B cell (primary cell): Measurements from ENCODE around the gene FGFR3. TPM values are rescaled to one million over a fixed set of nuclear protein-coding genes. Genes with fewer than 3 reads are reported as not detected.

Experiments used
- ATAC-seq: fragments of 200-7000 bp; cut with Tn5 transposase; one replicate; pipeline ENCODE4 v1.10.0; 2021; ENCODE audit warnings: low read depth, mild to moderate bottlenecking, moderate number of reproducible peaks, moderate library complexity
- CTCF ChIA-PET: fragments of 350-600 bp; sonication (Branson Sonifier 250); formaldehyde crosslinking; loops from one replicate; lab custom pipeline; 2021; ENCODE audit warnings: antibody characterized with exemption, inconsistent platforms; lab: Charles Lee
- POLR2A ChIA-PET: fragments of 350-600 bp; sonication (Branson Sonifier 250); formaldehyde crosslinking; loops from one replicate; lab custom pipeline; 2021; ENCODE audit warnings: antibody characterized with exemption; lab: Charles Lee
- DNase-seq: peaks from one replicate; pipeline ENCODE4 v3.0.0; 2013
- H2AFZ ChIP-seq: 2 replicates; pipeline ENCODE4 v1.6.1; 2012; ENCODE audit warnings: mild to moderate bottlenecking, low read depth, low read length; ENCODE audit not compliant: insufficient read depth, poor library complexity, severe bottlenecking
- H3K27ac ChIP-seq, 2 donors: 1 replicate in 1 of 2; 2 replicates in 1 of 2; pipeline ENCODE4 v1.5.1; 2012 to 2013; ENCODE audit warnings: low read length in 2 of 2, mild to moderate bottlenecking in 2 of 2, moderate library complexity in 1 of 2
- H3K27me3 ChIP-seq, 4 experiments: fragments of 200-600 bp in 1 of 4; sonication (generic) in 1 of 4; replicated peaks in 1 of 4; 1 replicate in 2 of 4; 2 replicates in 2 of 4; pipeline versions ENCODE4 v1.6.1 to v1.7.0; 2013 to 2016; ENCODE audit warnings: low read length in 3 of 4, mild to moderate bottlenecking in 2 of 4, mixed read lengths in 1 of 4, moderate library complexity in 1 of 4; ENCODE audit not compliant: insufficient read depth in 4 of 4, control insufficient read depth in 3 of 4; ENCODE audit errors: control extremely low read depth in 1 of 4
- H3K36me3 ChIP-seq, 2 experiments: replicated peaks in 1 of 2; 1 replicate in 1 of 2; 2 replicates in 1 of 2; pipeline versions ENCODE4 v1.6.1 to v1.7.1; 2013; ENCODE audit warnings: low read length in 1 of 2; ENCODE audit not compliant: insufficient read depth in 2 of 2, control insufficient read depth in 1 of 2; ENCODE audit errors: control extremely low read depth in 1 of 2, extremely low read depth in 1 of 2
- H3K4me1 ChIP-seq, 2 donors: fragments of 200-600 bp in 1 of 2; sonication (generic) in 1 of 2; 1 replicate in 1 of 2; 2 replicates in 1 of 2; pipeline versions ENCODE4 v1.5.1 to v1.6.1; 2013 to 2017; ENCODE audit warnings: low read length in 2 of 2; ENCODE audit not compliant: control insufficient read depth in 2 of 2, insufficient read depth in 2 of 2
- H3K4me2 ChIP-seq: replicated peaks from 2 replicates; pipeline ENCODE3; 2012; ENCODE audit warnings: mild to moderate bottlenecking, low read depth, low read length; ENCODE audit not compliant: poor library complexity, severe bottlenecking
- H3K4me3 ChIP-seq, 5 experiments: fragments of 200-600 bp in 1 of 5; sonication (generic) in 1 of 5; 1 replicate in 3 of 5; 2 replicates in 2 of 5; pipeline versions ENCODE4 v1.5.1 to v1.7.0; 2011 to 2016; ENCODE audit warnings: low read length in 4 of 5, mild to moderate bottlenecking in 4 of 5, low read depth in 2 of 5, control low read depth in 1 of 5, moderate library complexity in 1 of 5; ENCODE audit not compliant: insufficient read depth in 1 of 5; ENCODE audit errors: control extremely low read depth in 1 of 5, extremely low read depth in 1 of 5
- H3K79me2 ChIP-seq: fragments of 200-600 bp; sonication (generic); one replicate; pipeline ENCODE4 v1.6.0; 2016; ENCODE audit warnings: low read length; ENCODE audit not compliant: control insufficient read depth, insufficient read depth
- H3K9ac ChIP-seq: fragments of 200-600 bp; sonication (generic); 2 replicates; pipeline ENCODE4 v1.6.1; 2017; ENCODE audit warnings: mild to moderate bottlenecking, low read length, moderate library complexity
- H3K9me3 ChIP-seq, 3 donors: one replicate each; pipeline versions ENCODE4 v1.6.1 to v1.7.1; 2013; ENCODE audit warnings: low read length in 2 of 3; ENCODE audit not compliant: control insufficient read depth in 2 of 3, insufficient read depth in 1 of 3; ENCODE audit errors: control extremely low read depth in 1 of 3
- H4K20me1 ChIP-seq: 2 replicates; pipeline ENCODE4 v1.6.0; 2012; ENCODE audit warnings: mild to moderate bottlenecking, low read length; ENCODE audit not compliant: insufficient read depth, control insufficient read depth, poor library complexity, severe bottlenecking
- H3K27ac Mint-ChIP-seq: one replicate; pipeline ENCODE4 v1.8.0; 2021; ENCODE audit warnings: mixed read lengths
- H3K27me3 Mint-ChIP-seq: one replicate; pipeline ENCODE4 v1.8.0; 2021; ENCODE audit warnings: mixed read lengths
- H3K4me1 Mint-ChIP-seq: one replicate; pipeline ENCODE4 v1.8.0; 2021; ENCODE audit warnings: mixed read lengths
- H3K4me3 Mint-ChIP-seq: one replicate; pipeline ENCODE4 v1.8.0; 2021; ENCODE audit warnings: mixed read lengths
- H3K9me3 Mint-ChIP-seq: one replicate; pipeline ENCODE4 v1.8.0; 2022; ENCODE audit warnings: mixed read lengths; ENCODE audit not compliant: insufficient read depth
- CTCF ChIP-seq: fragments of 200-600 bp; IDR thresholded peaks from one replicate; pipeline ENCODE4 v1.8.0; 2022; ENCODE audit warnings: antibody characterized with exemption, mild to moderate bottlenecking
- EZH2 ChIP-seq: IDR thresholded peaks from 2 replicates; pipeline ENCODE4 v1.6.1; 2012; ENCODE audit warnings: borderline replicate concordance, low read depth, mild to moderate bottlenecking, moderate library complexity, low read length; ENCODE audit not compliant: insufficient read depth, poor library complexity, severe bottlenecking
- WGBS: methylation state at CpG from one replicate; pipeline ENCODE4 v1.1.5; 2013; ENCODE audit warnings: missing lambda C conversion rate; ENCODE audit not compliant: insufficient coverage; 5-methylcytosine and 5-hydroxymethylcytosine counted together
- intact Hi-C: fragments of 100-400 bp; cut with micrococcal nuclease; formaldehyde crosslinking; loops from one replicate; pipeline ENCODE4 v1.10.0; 2022
- polyA plus RNA-seq: library from polyadenylated mRNA; depleted of rRNA; stranded (reverse); fragments of >200 nt; gene quantifications from 2 replicates; pipeline ENCODE4 v1.2.3, GENCODE V29; 2012
- total RNA-seq, 2 donors: library from RNA; stranded (reverse); fragments of 120-200 nt in 1 of 2; gene quantifications; 1 replicate in 1 of 2; 2 replicates in 1 of 2; pipeline versions ENCODE4 v1.2.3 to v1.2.4, GENCODE V29; 2013 to 2022

FGFR3 gene
- total and polyA plus RNA-seq, 2 donors (not counting 1 experiment from before 2014, with no cell fraction given), result not detected

- Histone ChIP-seq H3K36me3 (peaks cover 7 to 34% of the 10 kb centered on the region in 2 experiments), H4K20me1 (peaks cover 9% of the 10 kb centered on the region), H3K27ac (no peak overlapping the region), H2AFZ (no peak overlapping the region), H3K9me3 (no peaks in the 10 kb centered on the region), H3K9ac (no peak overlapping the region), H3K79me2 (no peaks in the 10 kb centered on the region), H3K4me1 (no peaks in the 10 kb centered on the region), H3K27me3 (no peaks in the 10 kb centered on the region), H3K4me2 (no peak overlapping the region), H3K4me3 (no peak overlapping the region)
- Mint-ChIP-seq H3K4me3 (no peak overlapping the region), H3K27ac (no peak overlapping the region), H3K9me3 (no peaks in the 10 kb centered on the region), H3K27me3 (no peaks in the 10 kb centered on the region), H3K4me1 (no peaks in the 10 kb centered on the region)
- intact Hi-C loops, result no loop called here
- WGBS, result 96% methylated on average over 9 of the region's 11 CpGs
- no peak for DNase-seq
- ChIA-PET POLR2A (no interaction called here), CTCF (interaction anchor here (0.7 to 6.0 kb wide), 4 partner anchors 9 to 366 kb away, joined by 3 to 73 read pairs (median 10); no protein-coding TSS in a partner anchor)
- no peak for ATAC-seq
- TF ChIP-seq CTCF (no peak), EZH2 (no peak)
Observed at GRCh38 chr4:1812720-1813119, 19.6 kb downstream of the FGFR3 start.

GRCh38 chr4:1813231-1813630 is 20.1 kb downstream of the FGFR3 start:
- Histone ChIP-seq H4K20me1 (peaks cover 9% of the 10 kb centered on the region), H3K27ac (no peak overlapping the region), H3K36me3 (peaks cover 8 to 36% of the 10 kb centered on the region in 2 experiments), H3K4me2 (no peak overlapping the region), H3K9ac (no peak overlapping the region), H3K27me3 (no peaks in the 10 kb centered on the region), H2AFZ (no peak overlapping the region), H3K4me1 (no peaks in the 10 kb centered on the region), H3K4me3 (no peak overlapping the region), H3K9me3 (no peaks in the 10 kb centered on the region), H3K79me2 (no peaks in the 10 kb centered on the region)
- no peak for DNase-seq
- CTCF ChIA-PET, result interaction anchor here (4.1 to 6.0 kb wide), 2 partner anchors 67 to 86 kb away, joined by 16 to 73 read pairs; no protein-coding TSS in a partner anchor
- Mint-ChIP-seq H3K9me3 (no peaks in the 10 kb centered on the region), H3K27ac (no peak overlapping the region), H3K4me1 (no peaks in the 10 kb centered on the region), H3K4me3 (no peak overlapping the region), H3K27me3 (no peaks in the 10 kb centered on the region)
- 88% methylated on average over 9 of the region's 9 CpGs for WGBS
- intact Hi-C loops, result no loop called here
- no peak for TF ChIP-seq EZH2
- TF ChIP-seq CTCF, result no peak
- ATAC-seq, result no peak
- POLR2A ChIA-PET, result no interaction called here
